HG02970 (cell line): ENCODE data around the gene RNPEP.
"Not testable (repeated sequence)": the region's sequence is repeated elsewhere in the genome, so short reads cannot be mapped to it uniquely, and the experiment has no call there.

Source experiments
- ATAC-seq: cut with Tn5 transposase; IDR thresholded peaks from one replicate; pipeline ENCODE4 v1.9.1; 2021; ENCODE audit warnings: mild to moderate bottlenecking, moderate library complexity, moderate number of reproducible peaks; ENCODE audit not compliant: unreplicated experiment, low FRiP score

RNPEP gene

GRCh38 chr1:201982623-201983379, at the start of gene RNPEP:
Gene RNPEP, plus strand, starts transcription at chr1:201982648. Its CDS starts 19 bp downstream, at chr1:201982667.
- ATAC-seq: peak; percentile 89

GRCh38 chr1:201933840-201934430, 48.5 kb upstream of the RNPEP start:
- ATAC-seq: no peak

- no peak for ATAC-seq
Measured at GRCh38 chr1:201937624-201938213, 44.7 kb upstream of the RNPEP start.

- no peak for ATAC-seq
Measured at GRCh38 chr1:201938440-201939035, 43.9 kb upstream of the RNPEP start.

- ATAC-seq: no peak
Measured at GRCh38 chr1:201939148-201939547, 43.3 kb upstream of the RNPEP start.

GRCh38 chr1:201939574-201939973, 42.9 kb upstream of the RNPEP start:
- ATAC-seq: no peak

GRCh38 chr1:201940316-201940715, 42.1 kb upstream of the RNPEP start:
- ATAC-seq: not testable (repeated sequence)

- ATAC-seq: no peak
Measured at GRCh38 chr1:201941420-201942128, 40.9 kb upstream of the RNPEP start.

GRCh38 chr1:201942129-201942495, 40.3 kb upstream of the RNPEP start:
- ATAC-seq: no peak

GRCh38 chr1:201944002-201944401, 38.4 kb upstream of the RNPEP start:
- ATAC-seq: no peak

GRCh38 chr1:201944639-201945038, 37.8 kb upstream of the RNPEP start:
- no peak for ATAC-seq

- no peak for ATAC-seq
Measured at GRCh38 chr1:201945157-201945556, 37.3 kb upstream of the RNPEP start.

GRCh38 chr1:201945863-201946223, 36.6 kb upstream of the RNPEP start:
- ATAC-seq: no peak

- no peak for ATAC-seq
Measured at GRCh38 chr1:201946224-201946908, 36.1 kb upstream of the RNPEP start, which contains the start of gene LMOD1. Gene LMOD1, minus strand, starts transcription at chr1:201946548. Its CDS starts 208 bp downstream, at chr1:201946340.

- ATAC-seq: no peak
Measured at GRCh38 chr1:201947697-201948008, 34.8 kb upstream of the RNPEP start.

- ATAC-seq: no peak
Measured at GRCh38 chr1:201949491-201949890, 33.0 kb upstream of the RNPEP start.

- no peak for ATAC-seq
Measured at GRCh38 chr1:201954263-201955008, 28.0 kb upstream of the RNPEP start.

- peak; percentile 96 for ATAC-seq
Measured at GRCh38 chr1:201955009-201955728, 27.3 kb upstream of the RNPEP start, which contains the start of gene TIMM17A. Gene TIMM17A, plus strand, starts transcription at chr1:201955503. Its CDS starts 24 bp downstream, at chr1:201955527.

GRCh38 chr1:201955729-201956143, 26.7 kb upstream of the RNPEP start:
- peak; percentile 37 for ATAC-seq
